Activated B cell treated with CpG ODN at 0.5 μM for 24 hours (primary cell): ENCODE data around the gene EXOSC5. TPM values are rescaled to one million over a fixed set of nuclear protein-coding genes. Genes with fewer than 3 reads are reported as not detected.

Experiments used
- ATAC-seq: fragments of 200-7000 bp; cut with Tn5 transposase; one replicate; pipeline ENCODE4 v1.10.0; 2021; ENCODE audit warnings: low read depth, mild to moderate bottlenecking, moderate library complexity
- CTCF ChIA-PET: fragments of 350-600 bp; sonication (Branson Sonifier 250); formaldehyde crosslinking; loops from one replicate; lab custom pipeline; 2021; ENCODE audit warnings: antibody characterized with exemption; lab: Charles Lee
- POLR2A ChIA-PET: fragments of 350-600 bp; sonication (Branson Sonifier 250); formaldehyde crosslinking; loops from one replicate; lab custom pipeline; 2021; ENCODE audit warnings: antibody characterized with exemption; lab: Charles Lee
- DNase-seq: peaks from one replicate; pipeline ENCODE4 v3.0.0; 2022
- H3K27ac Mint-ChIP-seq: one replicate; pipeline ENCODE4 v1.8.0; 2020; ENCODE audit warnings: mixed read lengths
- H3K27me3 Mint-ChIP-seq: one replicate; pipeline ENCODE4 v1.8.0; 2021; ENCODE audit warnings: mixed read lengths
- H3K36me3 Mint-ChIP-seq: one replicate; pipeline ENCODE4 v1.8.0; 2021; ENCODE audit warnings: low read depth, mixed read lengths
- H3K4me1 Mint-ChIP-seq: one replicate; pipeline ENCODE4 v1.8.0; 2021; ENCODE audit warnings: mixed read lengths
- H3K4me3 Mint-ChIP-seq: one replicate; pipeline ENCODE4 v1.8.0; 2020; ENCODE audit warnings: mild to moderate bottlenecking, mixed read lengths
- H3K9me3 Mint-ChIP-seq: one replicate; pipeline ENCODE4 v1.8.0; 2020; ENCODE audit warnings: mixed read lengths
- CTCF ChIP-seq: fragments of 200-600 bp; IDR thresholded peaks from one replicate; pipeline ENCODE4 v1.8.0; 2022; ENCODE audit warnings: antibody characterized with exemption, mild to moderate bottlenecking
- intact Hi-C: fragments of 100-400 bp; cut with micrococcal nuclease; formaldehyde crosslinking; loops from one replicate; pipeline ENCODE4 v1.15.1; 2024
- total RNA-seq: library from RNA; stranded (reverse); gene quantifications from 2 replicates; pipeline ENCODE4 v1.2.3, GENCODE V29; 2022

EXOSC5 gene
- total RNA-seq, 1 donor from 2014 or later = 30.1 TPM

- Mint-ChIP-seq H3K4me3 (peak overlapping the region; percentile 96), H3K27ac (peak overlapping the region; percentile 100), H3K4me1 (peaks cover 34% of the 10 kb centered on the region), H3K36me3 (peaks cover 8% of the 10 kb centered on the region), H3K27me3 (no peaks in the 10 kb centered on the region), H3K9me3 (no peaks in the 10 kb centered on the region)
- POLR2A ChIA-PET = interaction anchor here (0.6 to 4.4 kb wide), 26 partner anchors 8 to 1929 kb away, joined by 3 to 106 read pairs (median 5); partner anchors contain the start of genes ACTMAP, CEACAM21, DMAC2 and EXOSC5
- intact Hi-C loops = loop anchor here (1.0 to 2.0 kb wide), 4 partner anchors 14 to 100 kb away; partner anchors contain the start of genes BCKDHA, EXOSC5 and HNRNPUL1
- CTCF ChIA-PET = interaction anchor here (0.6 to 4.4 kb wide), 7 partner anchors 11 to 588 kb away, joined by 3 to 38 read pairs (median 4); partner anchors contain the start of gene TGFB1
- no peak for ATAC-seq
- TF ChIP-seq CTCF = no peak
- no peak for DNase-seq
These were observed 32.4 kb downstream of the EXOSC5 start for GRCh38 chr19:41364524-41365391.

- no peaks in the 10 kb centered on the region for H3K9me3 Mint-ChIP-seq
- H3K27ac Mint-ChIP-seq = peak within 1 kb of the TSS; percentile 100
- H3K27me3 Mint-ChIP-seq = no peaks in the 10 kb centered on the region
- H3K4me1 Mint-ChIP-seq = peaks cover 34% of the 10 kb centered on the region
- ChIA-PET CTCF (interaction anchor here (0.6 to 4.4 kb wide), 9 partner anchors 11 to 200 kb away, joined by 3 to 38 read pairs (median 5); partner anchors contain the start of genes HNRNPUL1 and TGFB1), POLR2A (interaction anchor here (0.5 to 4.4 kb wide), 37 partner anchors 8 to 1933 kb away, joined by 3 to 106 read pairs (median 4); partner anchors contain the start of genes ACTMAP, CCDC97, CEACAM21 and DMAC2)
- DNase-seq = peak; percentile 93
- peak; percentile 92 for ATAC-seq
- intact Hi-C loops = loop anchor here (1.0 to 2.0 kb wide), 5 partner anchors 10 to 100 kb away; partner anchors contain the start of genes BCKDHA, EXOSC5 and HNRNPUL1
- peak within 1 kb of the TSS; percentile 96 for H3K4me3 Mint-ChIP-seq
- TF ChIP-seq CTCF = no peak
- H3K36me3 Mint-ChIP-seq = peaks cover 8% of the 10 kb centered on the region
These were observed 33.2 kb downstream of the EXOSC5 start, which contains the start of gene B9D2 for GRCh38 chr19:41363753-41364523. B9D2 (minus strand) TSS chr19:41364149; CDS start chr19:41363519, 630 bp downstream.

GRCh38 chr19:41363371-41363752, 33.8 kb downstream of the EXOSC5 start:
- H3K36me3 Mint-ChIP-seq = peaks cover 8% of the 10 kb centered on the region
- intact Hi-C loops = loop anchor here (1.0 kb wide), 1 partner anchor 9 kb away; no protein-coding TSS in a partner anchor
- ChIA-PET POLR2A (interaction anchor here (0.5 to 4.4 kb wide), 31 partner anchors 8 to 1932 kb away, joined by 3 to 106 read pairs (median 4); partner anchors contain the start of genes ACTMAP, CCDC97, CEACAM21 and DMAC2), CTCF (interaction anchor here (1.0 to 4.4 kb wide), 6 partner anchors 10 to 200 kb away, joined by 3 to 38 read pairs (median 5); partner anchors contain the start of genes HNRNPUL1 and TGFB1)
- H3K27ac Mint-ChIP-seq = peak overlapping the region; percentile 100
- H3K4me1 Mint-ChIP-seq = peaks cover 34% of the 10 kb centered on the region
- DNase-seq (no peak), ATAC-seq (no peak)
- H3K4me3 Mint-ChIP-seq = peak overlapping the region; percentile 96
- no peaks in the 10 kb centered on the region for H3K9me3 Mint-ChIP-seq
- TF ChIP-seq CTCF = no peak
- no peaks in the 10 kb centered on the region for H3K27me3 Mint-ChIP-seq

GRCh38 chr19:41362143-41362847, 34.9 kb downstream of the EXOSC5 start:
- ChIA-PET POLR2A (interaction anchor here (0.6 to 4.4 kb wide), 5 partner anchors 7 to 1992 kb away, joined by 3 to 106 read pairs (median 19); partner anchors contain the start of gene TGFB1), CTCF (interaction anchor here (4.4 kb wide), 1 partner anchor 9 kb away, joined by 38 read pairs; the partner anchor contains the start of gene TGFB1)
- no peak for TF ChIP-seq CTCF
- DNase-seq (no peak), ATAC-seq (no peak)
- H3K9me3 Mint-ChIP-seq = no peaks in the 10 kb centered on the region
- no peak overlapping the region for H3K4me3 Mint-ChIP-seq
- H3K27ac Mint-ChIP-seq = peak overlapping the region; percentile 100
- H3K4me1 Mint-ChIP-seq = peaks cover 29% of the 10 kb centered on the region
- H3K36me3 Mint-ChIP-seq = peaks cover 10% of the 10 kb centered on the region
- intact Hi-C loops = no loop called here
- H3K27me3 Mint-ChIP-seq = no peaks in the 10 kb centered on the region
